Stimulated activated CD8-positive, alpha-beta memory T cell treated with anti-CD3 and anti-CD28 coated beads, Interleukin-4, amount 100 ng/mL, for 4 hours (primary cell): ENCODE measurements around the gene MRPL27.

Source experiments
- DNase-seq, 2 donors: peaks; one replicate each; pipeline ENCODE4 v3.0.0-alpha.2; 2020; ENCODE audit warnings: low read depth in 2 of 2, low spot score in 1 of 2

Gene MRPL27

DNA sequence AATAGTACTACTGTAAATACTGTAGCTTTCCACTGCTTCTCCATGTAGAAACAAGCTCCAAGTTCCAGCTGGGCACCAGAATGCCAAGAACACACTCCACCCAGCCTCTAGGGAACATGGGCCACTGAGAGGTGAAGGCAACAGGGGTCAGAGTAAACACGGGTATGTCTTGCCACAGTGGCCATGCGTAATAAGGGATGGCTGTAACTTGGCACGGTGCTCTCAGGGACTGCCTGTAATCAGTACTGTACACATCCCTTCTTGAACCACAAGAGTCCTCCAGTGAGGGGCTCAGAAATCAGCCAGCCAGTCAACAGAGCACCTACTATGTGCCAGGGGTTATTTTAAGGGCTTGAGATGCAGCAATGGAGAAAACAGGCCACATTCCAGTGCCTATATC, 13.5 kb upstream of the MRPL27 start:
- DNase-seq: no peak

DNA sequence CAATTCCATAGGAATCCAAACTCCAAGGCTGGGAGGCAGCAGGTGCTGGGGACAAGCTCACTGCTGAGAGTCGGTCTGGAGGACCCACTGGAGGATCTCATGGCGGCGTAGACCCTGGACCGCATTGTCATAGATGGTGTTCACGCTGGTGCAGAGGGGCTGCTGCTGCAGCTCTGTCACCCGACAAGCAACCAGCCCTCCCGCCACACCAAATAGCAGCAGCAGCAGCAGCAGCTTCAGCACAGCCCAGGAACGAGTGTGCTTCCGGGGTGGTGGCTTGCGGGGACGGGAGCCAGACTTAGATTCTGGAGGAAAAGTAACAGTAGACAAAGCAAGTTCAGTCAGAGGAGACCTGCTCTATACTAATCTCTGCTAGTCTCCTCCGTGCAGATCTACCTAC, 9.9 kb upstream of the MRPL27 start:
- no peak for DNase-seq

DNA sequence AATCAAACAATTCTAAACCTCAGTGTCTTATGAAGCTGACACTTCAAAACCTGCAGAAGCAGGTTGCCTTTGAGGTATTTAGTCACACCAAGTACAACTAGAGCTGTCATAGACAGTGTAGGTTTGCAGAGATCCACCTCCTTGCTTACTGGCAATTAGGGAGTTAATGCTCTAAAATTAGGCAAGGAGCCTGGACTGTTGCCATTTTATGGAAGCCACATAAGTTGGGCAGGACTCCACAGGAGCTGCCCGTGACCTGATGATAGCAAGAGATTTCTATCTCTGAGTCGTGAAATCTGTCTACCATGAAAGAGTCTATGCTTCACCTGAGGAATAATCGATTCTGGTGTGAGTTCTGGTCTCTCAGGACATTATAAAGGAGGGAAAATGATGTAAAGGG, 8.9 kb upstream of the MRPL27 start:
- DNase-seq: no peak

- no peak for DNase-seq
These were observed 8.4 kb upstream of the MRPL27 start for GRCh38 chr17:50381260-50381815.

- no peak for DNase-seq
These were observed 7.6 kb upstream of the MRPL27 start for GRCh38 chr17:50380369-50381259.

DNA sequence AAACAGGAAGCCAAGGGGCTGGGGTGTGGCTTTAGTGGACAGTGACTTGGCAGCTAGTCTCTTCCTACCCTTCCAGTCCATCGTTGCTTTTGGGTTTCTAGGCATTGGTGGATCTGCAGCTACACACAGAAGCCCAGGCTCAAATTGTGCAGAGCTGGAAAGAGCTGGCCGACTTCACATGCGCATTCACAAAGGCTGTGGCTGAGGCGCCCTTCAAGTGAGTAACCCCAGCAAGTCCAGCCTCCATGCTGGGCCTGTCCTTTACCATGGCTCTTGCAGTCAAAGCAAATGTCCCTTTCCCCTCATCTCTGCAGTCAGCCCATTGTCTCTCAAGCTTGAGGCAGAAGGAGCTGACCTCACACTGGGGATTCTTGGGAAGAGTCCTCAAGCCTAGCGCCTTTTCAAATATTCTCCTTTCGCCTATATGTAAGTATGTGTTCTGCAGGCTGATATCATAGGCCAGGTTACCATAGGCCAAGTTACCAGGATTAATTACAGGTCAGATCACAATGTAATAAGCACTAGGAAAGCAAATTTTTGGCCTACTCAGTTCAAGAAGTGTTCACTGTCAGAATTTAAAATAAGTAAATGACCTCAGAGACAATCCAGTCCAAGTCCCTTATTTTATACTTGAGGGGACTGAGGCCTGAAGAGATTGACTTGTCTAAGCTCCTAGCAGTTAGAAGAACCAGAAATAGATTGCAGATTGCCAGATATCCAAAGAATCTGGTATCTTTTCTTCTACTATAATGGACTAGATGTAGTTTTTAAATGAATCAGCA, 6.6 kb upstream of the MRPL27 start:
- DNase-seq: no peak

DNA sequence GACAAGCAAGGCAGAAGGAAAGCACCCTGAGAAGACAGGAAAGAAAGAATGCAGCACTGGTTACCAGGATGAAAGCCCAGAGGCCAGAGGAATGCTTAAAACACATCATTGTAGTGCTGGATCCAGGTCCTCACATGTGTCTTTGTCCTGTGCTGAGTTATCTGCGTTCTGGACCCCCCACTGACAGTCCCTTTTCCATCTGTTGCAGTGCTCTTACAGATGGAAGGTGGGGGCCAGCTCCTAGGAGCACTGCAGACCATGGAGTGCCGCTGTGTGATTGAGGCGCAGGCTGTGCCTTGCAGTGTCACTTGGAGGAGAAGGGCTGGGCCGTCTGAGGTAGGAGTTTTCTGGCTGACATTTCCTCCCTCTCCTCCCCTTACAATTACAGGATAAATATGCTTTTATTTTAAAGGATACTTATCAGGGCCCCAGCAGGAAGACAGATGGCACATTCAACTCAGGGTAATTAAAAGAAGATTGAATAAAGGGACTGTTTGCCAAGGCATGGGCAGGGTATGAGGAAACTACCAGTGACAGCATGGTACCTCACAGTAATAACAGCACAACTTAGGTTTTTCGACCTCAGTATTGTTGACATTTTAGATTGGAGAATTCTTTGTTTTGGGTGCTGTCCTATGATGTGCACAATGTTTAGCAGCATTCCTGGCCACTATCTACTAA, 3.0 kb upstream of the MRPL27 start:
- no peak for DNase-seq

DNA sequence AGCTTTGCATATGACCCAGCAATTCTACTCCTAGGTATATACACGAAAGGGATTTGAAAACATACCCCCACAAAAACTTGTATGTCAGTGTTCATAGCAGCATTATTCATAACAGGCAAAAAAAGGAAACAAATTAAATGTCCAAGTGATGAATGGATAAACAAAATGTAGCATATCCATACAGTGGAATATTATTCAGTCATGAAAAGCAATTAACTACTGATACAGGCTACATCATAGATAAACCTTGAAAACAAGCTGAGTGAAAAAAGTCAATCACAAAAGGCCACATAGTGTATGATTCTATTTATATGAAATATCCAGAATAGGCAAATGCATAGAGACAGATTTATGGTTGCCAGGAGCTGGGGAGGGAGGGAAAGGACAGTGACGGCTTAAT, 721 bp upstream of the MRPL27 start:
- no peak for DNase-seq

- DNase-seq: no peak
These were observed 694 bp downstream of the MRPL27 start for GRCh38 chr17:50372222-50372757.

- DNase-seq: no peak
These were observed 1.5 kb downstream of the MRPL27 start for GRCh38 chr17:50371526-50371925.

- DNase-seq: no peak
These were observed 2.9 kb downstream of the MRPL27 start for GRCh38 chr17:50370052-50370451.

GRCh38 chr17:50367401-50367800, 5.6 kb downstream of the MRPL27 start:
- no peak for DNase-seq

DNA sequence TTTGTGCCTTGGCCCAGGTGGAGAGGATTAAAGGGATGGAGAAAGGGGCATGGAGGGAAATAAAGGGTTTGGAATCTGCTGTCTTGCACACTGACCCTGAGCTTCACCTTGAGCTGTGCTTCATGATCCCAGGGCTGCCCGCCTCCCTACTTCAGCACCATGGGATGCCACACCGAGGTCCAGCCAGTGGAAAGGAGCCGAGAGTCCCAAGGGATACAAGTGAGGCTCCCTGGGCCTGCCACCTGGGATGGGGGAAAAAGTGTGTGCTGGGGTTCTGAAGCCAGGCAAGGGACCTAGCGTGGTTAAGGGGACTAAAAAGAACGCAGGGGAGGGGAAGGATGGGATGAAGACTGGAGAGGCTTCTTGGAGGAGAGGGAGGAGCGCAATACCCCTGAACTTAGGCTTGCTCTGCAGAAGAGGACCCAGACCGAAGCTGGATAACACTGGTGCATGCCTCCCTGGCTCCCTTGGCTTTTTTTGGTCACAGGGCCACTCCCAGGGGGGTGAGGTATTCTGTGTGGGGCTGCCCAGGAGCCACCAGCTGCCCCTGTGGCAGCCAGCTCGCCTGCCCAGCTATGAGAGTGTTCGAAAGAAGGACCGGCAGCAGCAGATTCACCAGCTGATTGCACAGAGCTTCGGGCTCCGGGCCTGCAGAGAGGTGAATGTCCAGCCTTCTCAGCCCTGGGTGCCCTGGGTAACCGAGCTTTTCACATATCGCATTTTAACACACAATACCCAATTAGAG, 7.2 kb downstream of the MRPL27 start:
- DNase-seq: no peak

- DNase-seq: no peak
These were observed 7.8 kb downstream of the MRPL27 start for GRCh38 chr17:50365165-50365564.

- no peak for DNase-seq
These were observed 8.3 kb downstream of the MRPL27 start for GRCh38 chr17:50364715-50365114.

DNA sequence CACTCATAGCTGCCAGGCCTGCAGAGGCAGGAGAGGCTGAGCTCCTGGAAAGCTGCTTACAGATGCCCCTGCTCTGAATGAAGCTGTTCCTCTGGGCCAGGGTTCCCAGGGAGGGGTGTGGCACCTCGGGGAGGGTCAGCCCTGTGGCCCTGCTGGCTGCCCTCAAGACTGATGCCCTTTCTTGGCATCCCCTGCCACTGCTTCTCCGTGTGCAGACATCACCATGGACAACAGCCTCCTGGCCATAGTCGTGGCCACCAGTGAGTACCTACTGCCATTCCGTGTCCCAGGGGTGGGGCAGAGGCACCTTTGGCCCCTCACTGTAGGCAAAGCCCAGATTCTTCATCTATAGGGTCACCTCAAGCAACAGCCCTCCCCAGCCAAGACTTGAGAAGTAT, 8.9 kb downstream of the MRPL27 start:
- no peak for DNase-seq

GRCh38 chr17:50363217-50364060, 9.5 kb downstream of the MRPL27 start:
- no peak for DNase-seq

DNA sequence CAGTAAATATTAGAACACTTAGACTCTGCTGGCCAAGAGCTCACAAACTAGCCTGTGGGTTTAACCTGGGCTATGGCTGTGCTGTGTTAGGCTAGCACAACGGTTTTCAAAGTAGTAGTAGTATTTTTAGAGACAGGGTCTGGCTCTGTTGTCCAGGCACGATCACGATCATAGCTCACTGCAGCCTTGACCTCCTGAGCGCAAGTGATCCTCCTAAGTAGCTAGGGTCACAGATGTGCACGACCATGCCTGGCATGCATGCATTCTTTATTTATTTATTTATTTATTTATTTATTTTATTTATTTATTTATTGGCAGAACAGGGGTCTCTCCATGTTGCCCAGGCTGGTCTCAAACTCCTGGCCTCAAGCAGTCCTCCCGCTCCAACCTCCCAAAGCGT, 10.3 kb downstream of the MRPL27 start:
- DNase-seq: no peak
